ENCODE measurements around the gene IFNA17. TPM values are rescaled to one million over a fixed set of nuclear protein-coding genes. Genes with fewer than 3 reads are reported as not detected.

Gene IFNA17
- total and polyA plus RNA-seq, 9 donors, result not detected

DNA sequence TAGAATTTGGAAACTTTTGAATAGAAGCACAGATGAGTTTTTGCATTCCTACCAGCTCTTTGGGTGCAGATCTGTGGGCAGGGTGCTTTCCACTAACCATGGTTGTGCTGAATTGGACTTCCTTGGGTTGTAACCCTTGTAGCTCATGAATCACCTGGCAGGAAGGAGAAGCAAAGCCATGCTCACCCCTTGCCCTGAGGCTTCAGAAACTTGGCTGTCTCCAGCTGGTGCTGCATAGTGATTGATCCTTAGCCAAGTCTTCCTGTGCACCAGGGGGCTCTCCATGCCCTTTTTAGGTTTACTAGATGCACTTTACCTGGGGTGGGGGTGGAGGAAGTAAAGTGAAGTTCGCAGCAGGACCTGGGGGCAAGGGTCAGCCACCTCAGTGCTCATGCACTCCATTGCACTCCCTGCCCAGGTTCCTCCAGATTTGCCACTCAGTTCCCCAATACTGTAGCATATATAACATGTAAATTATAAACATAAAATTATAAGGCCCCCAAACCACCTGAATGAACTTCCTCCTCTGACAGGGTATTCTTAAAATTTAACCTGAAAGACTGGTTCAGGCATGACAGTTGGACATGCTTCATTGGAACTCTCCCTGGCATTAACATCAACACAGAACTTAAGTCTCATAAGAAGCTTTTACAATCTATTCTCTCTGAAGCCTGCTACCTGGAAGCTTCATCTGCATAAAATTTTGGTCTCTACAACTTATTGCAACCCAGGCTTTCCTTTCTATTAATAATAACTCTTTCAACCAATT is 37.6 kb upstream of the IFNA17 start:
- intact Hi-C loops (cut with DNase I), result no loop called here
- no peak for DNase-seq
- Histone ChIP-seq H3K4me3 (no peak overlapping the region), H3K4me1 (ENCODE audit: insufficient read depth) (no peaks in the 10 kb centered on the region), H3K36me3 (no peaks in the 10 kb centered on the region), H3K27me3 (no peaks in the 10 kb centered on the region), H3K9me3 (no peaks in the 10 kb centered on the region), H3K27ac (no peak overlapping the region)
- no peak for TF ChIP-seq POLR2A (IDR thresholded peaks at IDR 0.05)
- no peak for TF ChIP-seq EP300 (IDR thresholded peaks at IDR 0.05)
- TF ChIP-seq, protein P1, sequence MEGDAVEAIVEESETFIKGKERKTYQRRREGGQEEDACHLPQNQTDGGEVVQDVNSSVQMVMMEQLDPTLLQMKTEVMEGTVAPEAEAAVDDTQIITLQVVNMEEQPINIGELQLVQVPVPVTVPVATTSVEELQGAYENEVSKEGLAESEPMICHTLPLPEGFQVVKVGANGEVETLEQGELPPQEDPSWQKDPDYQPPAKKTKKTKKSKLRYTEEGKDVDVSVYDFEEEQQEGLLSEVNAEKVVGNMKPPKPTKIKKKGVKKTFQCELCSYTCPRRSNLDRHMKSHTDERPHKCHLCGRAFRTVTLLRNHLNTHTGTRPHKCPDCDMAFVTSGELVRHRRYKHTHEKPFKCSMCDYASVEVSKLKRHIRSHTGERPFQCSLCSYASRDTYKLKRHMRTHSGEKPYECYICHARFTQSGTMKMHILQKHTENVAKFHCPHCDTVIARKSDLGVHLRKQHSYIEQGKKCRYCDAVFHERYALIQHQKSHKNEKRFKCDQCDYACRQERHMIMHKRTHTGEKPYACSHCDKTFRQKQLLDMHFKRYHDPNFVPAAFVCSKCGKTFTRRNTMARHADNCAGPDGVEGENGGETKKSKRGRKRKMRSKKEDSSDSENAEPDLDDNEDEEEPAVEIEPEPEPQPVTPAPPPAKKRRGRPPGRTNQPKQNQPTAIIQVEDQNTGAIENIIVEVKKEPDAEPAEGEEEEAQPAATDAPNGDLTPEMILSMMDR (IDR thresholded peaks at IDR 0.05), result no peak
- 18 to 58% (median 50%) methylated on average over 1 of the region's 1 CpG for WGBS, 3 donors

DNA sequence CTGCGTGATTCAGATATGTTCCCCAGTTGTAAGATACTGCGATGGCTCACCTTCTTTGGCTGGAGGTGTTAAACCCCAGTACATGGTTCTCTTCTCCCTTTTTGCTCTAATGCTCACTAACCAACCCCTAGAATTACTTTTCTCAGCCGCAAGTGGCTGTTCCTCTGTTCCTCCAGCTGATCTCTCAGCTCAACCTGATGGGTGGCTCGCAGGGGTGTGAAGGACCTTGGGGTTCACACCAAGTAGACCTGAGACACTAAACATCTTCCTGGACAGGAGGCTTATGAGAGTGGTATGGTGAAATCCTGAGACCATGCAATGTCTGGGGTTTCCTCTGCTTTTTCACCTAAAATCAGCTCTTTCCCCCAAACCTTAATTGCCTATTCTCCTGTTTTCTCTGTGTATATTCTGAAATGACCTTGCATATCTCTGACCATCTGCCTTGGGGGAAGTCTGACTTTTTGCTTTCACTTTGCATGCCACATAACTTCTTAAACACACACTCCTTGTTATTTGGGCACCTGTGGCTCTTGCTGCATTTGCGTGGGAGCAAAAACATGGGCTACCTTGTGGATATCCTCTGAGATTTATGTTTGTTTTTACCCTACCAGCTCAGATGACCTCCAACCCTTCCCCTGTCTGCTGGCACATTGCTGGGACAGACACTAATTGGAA is 27.7 kb upstream of the IFNA17 start:
- H3K4me1 ChIP-seq (ENCODE audit: insufficient read depth), result no peaks in the 10 kb centered on the region
- intact Hi-C loops (cut with DNase I), result no loop called here
- no peak for TF ChIP-seq EP300 (IDR thresholded peaks at IDR 0.05)
- TF ChIP-seq POLR2A (IDR thresholded peaks at IDR 0.05), result no peak
- TF ChIP-seq, protein P1 (IDR thresholded peaks at IDR 0.05), result no peak
- no peaks in the 10 kb centered on the region for H3K27me3 ChIP-seq
- no peak for DNase-seq
- H3K4me3 ChIP-seq, result no peak overlapping the region
- WGBS, 3 donors, result 65 to 78% (median 68%) methylated on average over 5 of the region's 5 CpGs
- no peak overlapping the region for H3K27ac ChIP-seq
- H3K36me3 ChIP-seq, result no peaks in the 10 kb centered on the region
- H3K9me3 ChIP-seq, result no peaks in the 10 kb centered on the region

DNA sequence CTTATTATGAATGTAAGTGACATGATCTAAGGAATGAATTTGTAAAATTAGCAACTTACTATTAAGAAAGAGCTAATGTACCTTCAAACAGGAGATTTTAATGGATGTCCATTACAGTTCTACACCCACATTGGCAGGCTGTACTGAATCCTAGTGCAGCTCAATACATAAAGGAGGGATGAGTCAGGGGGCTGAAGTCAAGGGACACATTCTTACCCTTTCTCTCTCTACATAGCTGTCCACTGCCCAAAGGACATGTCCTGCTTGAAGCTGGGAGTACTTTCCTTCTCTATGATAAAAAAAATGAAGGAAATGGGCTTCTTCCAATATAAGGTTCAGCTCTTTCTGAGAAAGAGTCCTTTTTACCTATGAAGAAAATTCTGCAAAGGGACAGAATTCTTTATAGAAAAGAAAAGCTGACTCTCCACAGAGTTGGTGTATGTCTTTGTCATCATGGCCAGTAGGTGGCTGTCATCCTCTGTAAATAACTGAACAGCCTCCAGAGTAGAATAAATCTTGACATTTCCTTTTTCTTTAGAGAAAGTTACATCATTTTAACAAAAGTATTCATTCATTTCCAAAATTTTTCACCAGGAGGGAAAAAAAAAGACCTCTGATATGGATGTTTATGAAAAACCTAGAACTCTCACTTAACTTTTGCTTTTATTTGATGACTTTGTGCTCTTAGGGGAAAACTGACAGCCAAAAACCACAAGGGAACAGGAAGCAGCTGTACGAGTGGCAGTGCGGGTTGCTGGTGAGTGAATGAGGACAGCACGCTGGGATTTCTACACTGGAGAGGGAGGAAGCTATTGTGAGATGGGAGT is 24.9 kb upstream of the IFNA17 start:
- no peaks in the 10 kb centered on the region for H3K27me3 ChIP-seq
- no peak for DNase-seq
- TF ChIP-seq, protein P1 (IDR thresholded peaks at IDR 0.05), result no peak
- TF ChIP-seq EP300 (IDR thresholded peaks at IDR 0.05), result no peak
- TF ChIP-seq POLR2A (IDR thresholded peaks at IDR 0.05), result no peak
- no peaks in the 10 kb centered on the region for H3K9me3 ChIP-seq
- H3K4me3 ChIP-seq, result no peak overlapping the region
- no peaks in the 10 kb centered on the region for H3K36me3 ChIP-seq
- WGBS, 3 donors, result 0 to 4% (median 1%) methylated on average over 3 of the region's 3 CpGs
- H3K4me1 ChIP-seq (ENCODE audit: insufficient read depth), result no peaks in the 10 kb centered on the region
- H3K27ac ChIP-seq, result no peak overlapping the region
- intact Hi-C loops (cut with DNase I), result no loop called here

DNA sequence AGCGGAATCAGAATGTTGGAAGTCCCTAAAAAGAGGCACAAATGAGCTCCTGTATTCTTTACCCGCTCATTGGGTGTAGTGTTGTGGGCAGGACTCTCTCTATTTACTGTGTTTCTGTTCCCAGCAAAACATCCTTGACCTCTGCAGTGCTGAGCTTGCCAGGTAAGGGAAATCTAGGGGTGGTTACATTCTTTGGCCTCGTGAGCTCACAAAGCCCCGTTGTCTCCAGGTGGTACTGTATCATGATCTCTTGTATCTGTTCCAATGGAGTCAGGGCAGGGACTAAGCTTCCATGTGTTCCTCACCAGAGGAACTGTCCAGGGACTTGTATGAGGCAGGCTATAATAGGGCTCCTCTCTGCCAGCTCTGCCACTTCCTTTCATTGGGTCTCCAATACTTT is 23.6 kb upstream of the IFNA17 start:
- DNase-seq, result no peak
- WGBS, 3 donors, result 43 to 52% (median 50%) methylated on average over 4 of the region's 4 CpGs
- Histone ChIP-seq H3K27ac (no peak overlapping the region), H3K4me1 (ENCODE audit: insufficient read depth) (no peaks in the 10 kb centered on the region), H3K36me3 (no peaks in the 10 kb centered on the region), H3K27me3 (no peaks in the 10 kb centered on the region), H3K4me3 (no peak overlapping the region), H3K9me3 (no peaks in the 10 kb centered on the region)
- TF ChIP-seq POLR2A (IDR thresholded peaks at IDR 0.05) (no peak), EP300 (IDR thresholded peaks at IDR 0.05) (no peak)
- TF ChIP-seq, protein P1 (IDR thresholded peaks at IDR 0.05), result no peak
- intact Hi-C loops (cut with DNase I), result no loop called here

Data from ovary (tissue), 9 donors.